Vagina (tissue), 2 donors: ENCODE data around the gene TNNT1. TPM values are rescaled to one million over a fixed set of nuclear protein-coding genes. Genes with fewer than 3 reads are reported as not detected.
A peak's percentile ranks its signal among the peaks of the same experiment; 100 is the strongest.

Experiments used
- DNase-seq, 2 donors: peaks; one replicate each; pipeline ENCODE4 v3.0.0-alpha.2; 2017; ENCODE audit errors: extremely low spot score in 2 of 2
- H3K27ac ChIP-seq: fragments of 200-600 bp; sonication (generic); one replicate; pipeline ENCODE4 v1.5.1; 2019
- H3K27me3 ChIP-seq: fragments of 200-600 bp; sonication (generic); one replicate; pipeline ENCODE4 v1.5.1; 2019
- H3K36me3 ChIP-seq, 2 donors: fragments of 200-600 bp; sonication (generic); one replicate each; pipeline ENCODE4 v1.5.1; 2017 to 2019
- H3K4me1 ChIP-seq: fragments of 200-600 bp; sonication (generic); one replicate; pipeline ENCODE4 v1.5.1; 2019
- H3K4me3 ChIP-seq, 2 donors: fragments of 200-600 bp; sonication (generic); 1 replicate in 1 of 2; 2 replicates in 1 of 2; pipeline ENCODE4 v1.5.1; 2016 to 2019
- H3K9me3 ChIP-seq: fragments of 200-600 bp; sonication (generic); one replicate; pipeline ENCODE4 v1.5.1; 2019
- CTCF ChIP-seq, 3 experiments: fragments of 450-650 bp in 2 of 3; fragments of 200-600 bp in 1 of 3; sonication (generic) in 1 of 3; IDR thresholded peaks; one replicate each; pipeline ENCODE4 v1.5.1; 2017 to 2019; ENCODE audit warnings: antibody characterized with exemption in 3 of 3, mild to moderate bottlenecking in 2 of 3, moderate library complexity in 2 of 3
- POLR2A ChIP-seq, 2 donors: fragments of 450-650 bp; IDR thresholded peaks; one replicate each; pipeline ENCODE4 v1.6.1; 2017; ENCODE audit warnings: antibody characterized with exemption in 2 of 2, mild to moderate bottlenecking in 2 of 2, moderate library complexity in 2 of 2
- POLR2AphosphoS5 ChIP-seq, 2 donors: sonication (generic); formaldehyde crosslinking; IDR thresholded peaks; one replicate each; pipeline ENCODE4 v1.9.0; 2017; ENCODE audit warnings: antibody characterized with exemption in 2 of 2, mild to moderate bottlenecking in 2 of 2, low read depth in 1 of 2; ENCODE audit not compliant: insufficient read depth in 1 of 2
- intact Hi-C: fragments of 100-400 bp; cut with DNase I; formaldehyde crosslinking; loops from one replicate; pipeline ENCODE4 v1.15.1; 2023
- total RNA-seq: library from RNA; depleted of rRNA; stranded (reverse); fragments of >200 nt; gene quantifications from one replicate; pipeline ENCODE4 v1.2.3, GENCODE V29; 2016

Gene TNNT1
- total RNA-seq, 1 donor from 2014 or later: 9.1 TPM

GRCh38 chr19:55117663-55118391 lies 31.2 kb downstream of the TNNT1 start:
- TF ChIP-seq POLR2A (IDR thresholded peaks at IDR 0.05) (no peak), POLR2AphosphoS5 (IDR thresholded peaks at IDR 0.05; ENCODE audit: insufficient read depth in 1 of 2, low read depth in 1 of 2) (peak; percentile 86 to 100), CTCF (IDR thresholded peaks at IDR 0.05) (no peak)
- intact Hi-C loops: loop anchor here (10.0 kb wide), 1 partner anchor 547 kb away; no protein-coding TSS in a partner anchor
- H3K27ac ChIP-seq: peak overlapping the region; percentile 73
- H3K4me1 ChIP-seq: peaks cover 53% of the 10 kb centered on the region
- H3K4me3 ChIP-seq: peak overlapping the region; percentile 85 to 94
- H3K36me3 ChIP-seq: no peaks in the 10 kb centered on the region
- no peaks in the 10 kb centered on the region for H3K9me3 ChIP-seq
- H3K27me3 ChIP-seq: no peaks in the 10 kb centered on the region
- peak; percentile 98 to 99 for DNase-seq

GRCh38 chr19:55116859-55117662 lies 31.9 kb downstream of the TNNT1 start, which contains the start of gene PPP1R12C:
TSS of gene PPP1R12C (minus strand) at chr19:55117637. CDS start at chr19:55117543, 94 bp downstream.
- Histone ChIP-seq H3K27me3 (no peaks in the 10 kb centered on the region), H3K36me3 (no peaks in the 10 kb centered on the region), H3K27ac (peak within 1 kb of the TSS; percentile 96), H3K9me3 (no peaks in the 10 kb centered on the region), H3K4me3 (peak within 1 kb of the TSS; percentile 85 to 94), H3K4me1 (peaks cover 60% of the 10 kb centered on the region)
- intact Hi-C loops: loop anchor here (10.0 kb wide), 1 partner anchor 548 kb away; no protein-coding TSS in a partner anchor
- TF ChIP-seq POLR2A (IDR thresholded peaks at IDR 0.05) (peak in 1 of 2 donors; percentile 13), POLR2AphosphoS5 (IDR thresholded peaks at IDR 0.05; ENCODE audit: insufficient read depth in 1 of 2, low read depth in 1 of 2) (no peak)
- no peak for DNase-seq

- DNase-seq: no peak
- H3K9me3 ChIP-seq: no peaks in the 10 kb centered on the region
- peaks cover 67% of the 10 kb centered on the region for H3K4me1 ChIP-seq
- H3K36me3 ChIP-seq: no peaks in the 10 kb centered on the region
- H3K27me3 ChIP-seq: no peaks in the 10 kb centered on the region
- H3K27ac ChIP-seq: peak overlapping the region; percentile 96
- peak overlapping the region; percentile 85 to 94 for H3K4me3 ChIP-seq
- intact Hi-C loops: loop anchor here (10.0 kb wide), 1 partner anchor 548 kb away; no protein-coding TSS in a partner anchor
- TF ChIP-seq POLR2AphosphoS5 (IDR thresholded peaks at IDR 0.05; ENCODE audit: insufficient read depth in 1 of 2, low read depth in 1 of 2) (peak; percentile 45 to 60), CTCF (IDR thresholded peaks at IDR 0.05) (no peak), POLR2A (IDR thresholded peaks at IDR 0.05) (no peak)
Measured at GRCh38 chr19:55116232-55116858, 32.7 kb downstream of the TNNT1 start.

- DNase-seq: no peak
- intact Hi-C loops: loop anchor here (10.0 kb wide), 1 partner anchor 549 kb away; no protein-coding TSS in a partner anchor
- H3K4me1 ChIP-seq: peaks cover 67% of the 10 kb centered on the region
Measured at GRCh38 chr19:55115446-55116065, 33.5 kb downstream of the TNNT1 start.

More at GRCh38 chr19:55115446-55116065, 33.5 kb downstream of the TNNT1 start:
- H3K4me3 ChIP-seq: peak overlapping the region; percentile 85 to 94
- H3K27me3 ChIP-seq: no peaks in the 10 kb centered on the region
- peak overlapping the region; percentile 96 for H3K27ac ChIP-seq
- no peaks in the 10 kb centered on the region for H3K9me3 ChIP-seq
- no peaks in the 10 kb centered on the region for H3K36me3 ChIP-seq
- TF ChIP-seq CTCF (IDR thresholded peaks at IDR 0.05) (no peak), POLR2AphosphoS5 (IDR thresholded peaks at IDR 0.05; ENCODE audit: insufficient read depth in 1 of 2, low read depth in 1 of 2) (no peak), POLR2A (IDR thresholded peaks at IDR 0.05) (no peak)
